Activated CD8-positive, alpha-beta memory T cell treated with anti-CD3 and anti-CD28 coated beads, Interleukin-2, amount 50 U/mL, for 48 hours (primary cell): ENCODE data around the gene TINAGL1.

Experiments
- DNase-seq: peaks from one replicate; pipeline ENCODE4 v3.0.0-alpha.2; 2020

The TINAGL1 gene

DNA sequence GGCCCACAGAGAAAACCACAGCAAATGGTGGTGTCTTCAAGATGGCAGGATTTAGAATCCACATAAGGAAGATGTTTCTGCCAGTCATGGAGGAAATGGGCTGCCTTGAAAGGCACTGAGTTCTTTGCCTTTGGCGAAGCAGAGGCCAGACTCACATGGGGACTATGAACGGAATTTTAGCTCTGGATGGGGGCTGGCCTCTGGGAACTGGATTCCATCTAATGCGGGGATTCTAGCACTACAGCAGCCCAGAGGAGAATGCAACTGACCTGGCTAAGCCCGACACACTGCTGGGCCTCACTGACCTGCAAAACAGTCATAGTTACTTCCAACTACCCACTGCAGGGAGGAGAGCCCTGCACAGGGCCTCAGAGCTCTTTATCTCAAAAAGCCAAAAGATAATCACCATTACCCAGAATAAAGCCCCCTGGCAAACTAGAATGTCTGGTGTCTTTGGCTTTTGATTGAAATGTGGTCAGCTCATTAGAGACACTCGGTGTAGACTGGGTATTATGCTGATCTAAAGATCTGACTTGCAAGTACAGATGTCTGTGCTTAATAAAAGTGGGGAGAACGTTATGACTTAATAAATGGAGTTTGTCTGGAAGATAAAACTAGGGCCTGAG is 52.7 kb downstream of the TINAGL1 start:
- DNase-seq, result no peak

DNA sequence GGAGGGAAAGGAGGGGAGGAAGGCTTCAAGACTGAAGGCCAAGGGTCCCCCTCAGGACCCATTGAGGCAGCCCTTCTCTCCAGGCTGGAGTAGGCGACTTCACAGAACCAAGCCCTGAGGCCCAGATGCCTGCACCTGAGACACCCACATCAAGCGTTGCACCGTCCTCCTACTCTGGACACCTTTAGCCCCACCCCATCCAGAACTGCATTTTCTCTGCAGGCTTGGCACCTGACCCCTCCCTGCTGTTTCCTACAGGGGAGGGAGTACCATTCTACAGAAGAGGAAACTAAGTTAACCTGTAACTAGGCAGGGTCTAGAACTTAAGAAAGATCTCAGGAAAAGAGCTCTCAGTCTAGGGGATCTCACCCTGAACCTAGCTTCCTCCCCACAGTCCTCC is 56.3 kb downstream of the TINAGL1 start:
- no peak for DNase-seq

DNA sequence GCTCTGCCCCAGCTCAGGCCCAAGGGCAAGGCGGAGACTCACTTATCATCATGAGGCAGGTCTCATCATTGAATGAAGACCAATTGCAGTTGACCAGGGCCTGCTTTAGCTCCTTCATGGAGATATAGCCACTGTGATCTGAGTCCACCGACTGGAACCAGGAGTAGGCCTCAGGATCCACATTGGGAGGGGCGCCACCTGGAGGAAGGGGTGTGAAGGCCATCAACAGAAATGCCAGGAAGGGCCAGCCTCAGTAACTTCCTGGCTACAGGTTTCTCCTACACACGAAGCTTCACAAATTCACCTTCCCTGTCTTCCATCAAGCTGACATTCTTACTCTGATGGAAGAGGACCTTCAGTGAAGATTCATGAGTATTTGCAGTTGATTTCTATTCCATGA is 56.8 kb downstream of the TINAGL1 start:
- DNase-seq, result no peak
